Measurements from ENCODE around the gene SLC25A42. TPM values are rescaled to one million over a fixed set of nuclear protein-coding genes. Genes with fewer than 3 reads are reported as not detected.

SLC25A42 gene
- total RNA-seq, 4 donors from 2014 or later = 12.3 to 85.3 (median 37.1) TPM

DNA sequence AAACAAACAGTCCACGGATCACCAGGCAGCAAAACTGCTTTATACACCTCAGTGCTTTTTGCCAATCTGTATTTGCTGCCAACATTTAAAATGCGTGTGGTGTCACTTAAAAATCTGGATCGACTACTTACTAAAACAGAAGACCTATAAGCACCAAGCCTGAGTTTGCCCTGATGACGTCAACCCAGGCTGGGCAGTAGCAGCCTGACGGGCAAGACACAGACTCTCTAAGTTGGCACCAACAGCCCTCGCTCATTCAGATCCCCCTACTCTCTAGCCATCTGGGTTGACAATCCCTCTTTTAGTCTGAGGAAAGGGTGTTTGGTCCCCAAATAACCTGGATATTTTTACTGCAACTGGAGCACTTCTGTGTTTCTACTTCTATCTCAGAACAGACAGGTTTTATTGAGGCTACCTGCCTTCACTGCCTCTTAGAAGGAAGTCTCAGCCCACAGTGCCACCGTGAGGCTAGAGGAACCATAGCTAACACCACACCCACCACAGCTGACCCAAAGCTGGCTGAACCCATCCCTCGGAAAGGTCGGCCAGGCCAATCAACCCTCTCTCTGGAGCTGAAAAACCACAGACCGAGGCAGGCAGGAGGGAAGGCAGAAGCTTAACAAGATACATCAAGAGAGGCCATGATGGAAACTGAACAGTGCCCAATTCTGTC, 37.4 kb upstream of the SLC25A42 start:
- peak in 1 of 2 donors; percentile 75 for ATAC-seq

GRCh38 chr19:19027228-19027627, 36.6 kb upstream of the SLC25A42 start:
- DNase-seq (no peak), ATAC-seq (no peak)
- in situ Hi-C loops (cut with MboI; ENCODE audit: low sequenced_read_pairs in 4 of 4) (no loop called here), intact Hi-C loops (cut with DNase I; ENCODE audit: low total_unique reads) (no loop called here)
- Histone ChIP-seq H3K4me3 (no peak overlapping the region), H3K27ac (peak overlapping the region in 1 of 4 donors; percentile 34), H3K9me3 (no peaks in the 10 kb centered on the region), H3K36me3 (peaks cover 0 to 84% of the 10 kb centered on the region in 2 donors), H3K27me3 (no peaks in the 10 kb centered on the region), H3K4me1 (peaks cover 8 to 9% of the 10 kb centered on the region in 2 donors)
- no peak for TF ChIP-seq POLR2A (IDR thresholded peaks at IDR 0.05)
- TF ChIP-seq, protein P1, sequence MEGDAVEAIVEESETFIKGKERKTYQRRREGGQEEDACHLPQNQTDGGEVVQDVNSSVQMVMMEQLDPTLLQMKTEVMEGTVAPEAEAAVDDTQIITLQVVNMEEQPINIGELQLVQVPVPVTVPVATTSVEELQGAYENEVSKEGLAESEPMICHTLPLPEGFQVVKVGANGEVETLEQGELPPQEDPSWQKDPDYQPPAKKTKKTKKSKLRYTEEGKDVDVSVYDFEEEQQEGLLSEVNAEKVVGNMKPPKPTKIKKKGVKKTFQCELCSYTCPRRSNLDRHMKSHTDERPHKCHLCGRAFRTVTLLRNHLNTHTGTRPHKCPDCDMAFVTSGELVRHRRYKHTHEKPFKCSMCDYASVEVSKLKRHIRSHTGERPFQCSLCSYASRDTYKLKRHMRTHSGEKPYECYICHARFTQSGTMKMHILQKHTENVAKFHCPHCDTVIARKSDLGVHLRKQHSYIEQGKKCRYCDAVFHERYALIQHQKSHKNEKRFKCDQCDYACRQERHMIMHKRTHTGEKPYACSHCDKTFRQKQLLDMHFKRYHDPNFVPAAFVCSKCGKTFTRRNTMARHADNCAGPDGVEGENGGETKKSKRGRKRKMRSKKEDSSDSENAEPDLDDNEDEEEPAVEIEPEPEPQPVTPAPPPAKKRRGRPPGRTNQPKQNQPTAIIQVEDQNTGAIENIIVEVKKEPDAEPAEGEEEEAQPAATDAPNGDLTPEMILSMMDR (IDR thresholded peaks at IDR 0.05 in 4 of 5, conservative IDR thresholded peaks at IDR 0.05 in 1 of 5) = no peak

More for the DNA sequence above, 37.4 kb upstream of the SLC25A42 start:
- TF ChIP-seq, protein P1 (IDR thresholded peaks at IDR 0.05 in 4 of 5, conservative IDR thresholded peaks at IDR 0.05 in 1 of 5) = peak in 2 of 5 experiments; percentile 14 to 26
- TF ChIP-seq POLR2A (IDR thresholded peaks at IDR 0.05) = no peak
- Histone ChIP-seq H3K27me3 (no peaks in the 10 kb centered on the region), H3K9me3 (no peaks in the 10 kb centered on the region), H3K4me3 (no peak overlapping the region), H3K27ac (peak overlapping the region in 1 of 4 donors; percentile 34), H3K36me3 (peaks cover 0 to 86% of the 10 kb centered on the region in 2 donors), H3K4me1 (peaks cover under 1 to 3% of the 10 kb centered on the region in 2 donors)
- in situ Hi-C loops (cut with MboI; ENCODE audit: low sequenced_read_pairs in 4 of 4) = no loop called here
- DNase-seq = no peak
- intact Hi-C loops (cut with DNase I; ENCODE audit: low total_unique reads) = no loop called here

- TF ChIP-seq, protein P1 (IDR thresholded peaks at IDR 0.05 in 4 of 5, conservative IDR thresholded peaks at IDR 0.05 in 1 of 5) = no peak
- TF ChIP-seq POLR2A (IDR thresholded peaks at IDR 0.05) = no peak
- intact Hi-C loops (cut with DNase I; ENCODE audit: low total_unique reads) (no loop called here), in situ Hi-C loops (cut with MboI; ENCODE audit: low sequenced_read_pairs in 4 of 4) (no loop called here)
- Histone ChIP-seq H3K4me1 (peaks cover 13 to 15% of the 10 kb centered on the region in 2 donors), H3K27me3 (no peaks in the 10 kb centered on the region), H3K9me3 (no peaks in the 10 kb centered on the region), H3K27ac (no peak overlapping the region), H3K4me3 (no peak overlapping the region), H3K36me3 (peaks cover 0 to 71% of the 10 kb centered on the region in 2 donors)
- ATAC-seq = no peak
- DNase-seq = no peak
Observed at GRCh38 chr19:19028526-19028925, 35.3 kb upstream of the SLC25A42 start.

- ATAC-seq (no peak), DNase-seq (no peak)
- Histone ChIP-seq H3K27me3 (no peaks in the 10 kb centered on the region), H3K36me3 (peaks cover 0 to 38% of the 10 kb centered on the region in 2 donors), H3K4me3 (peak overlapping the region; percentile 69 to 96 (median 73)), H3K27ac (peak overlapping the region; percentile 89 to 100 (median 94)), H3K4me1 (peaks cover 22 to 37% of the 10 kb centered on the region in 2 donors), H3K9me3 (no peaks in the 10 kb centered on the region)
- in situ Hi-C loops (cut with MboI; ENCODE audit: low sequenced_read_pairs in 4 of 4) = no loop called here
- intact Hi-C loops (cut with DNase I; ENCODE audit: low total_unique reads) = loop anchor here (1.0 to 10.0 kb wide), 2 partner anchors 107 to 137 kb away; partner anchors contain the start of gene CERS1
- TF ChIP-seq, protein P1 (IDR thresholded peaks at IDR 0.05 in 4 of 5, conservative IDR thresholded peaks at IDR 0.05 in 1 of 5) = no peak
- no peak for TF ChIP-seq POLR2A (IDR thresholded peaks at IDR 0.05)
Observed at GRCh38 chr19:19031891-19032290, 31.9 kb upstream of the SLC25A42 start.
